ENCODE measurements around the gene LTBP1.
"Not testable (repeated sequence)": the region's sequence is repeated elsewhere in the genome, so short reads cannot be mapped to it uniquely, and the experiment has no call there.

The LTBP1 gene

GRCh38 chr2:33145459-33145858 is 198.7 kb downstream of the LTBP1 start:
- peak; percentile 39 for DNase-seq (ENCODE audit: low spot score)

GRCh38 chr2:33146102-33146501 is 199.3 kb downstream of the LTBP1 start:
- peak; percentile 24 for DNase-seq (ENCODE audit: low spot score)

- peak; percentile 51 for DNase-seq (ENCODE audit: low spot score)
Observed at GRCh38 chr2:33153008-33153407, 206.3 kb downstream of the LTBP1 start.

- peak; percentile 65 for DNase-seq (ENCODE audit: low spot score)
Observed at GRCh38 chr2:33158482-33159003, 211.8 kb downstream of the LTBP1 start.

- no peak for DNase-seq (ENCODE audit: low spot score)
Observed at GRCh38 chr2:33160191-33160590, 213.4 kb downstream of the LTBP1 start.

- peak; percentile 46 for DNase-seq (ENCODE audit: low spot score)
Observed at GRCh38 chr2:33166287-33166881, 219.6 kb downstream of the LTBP1 start.

GRCh38 chr2:33167622-33168245 is 221.0 kb downstream of the LTBP1 start:
- peak; percentile 27 for DNase-seq (ENCODE audit: low spot score)

GRCh38 chr2:33168425-33168824 is 221.7 kb downstream of the LTBP1 start:
- no peak for DNase-seq (ENCODE audit: low spot score)

- DNase-seq (ENCODE audit: low spot score): no peak
Observed at GRCh38 chr2:33168922-33169321, 222.2 kb downstream of the LTBP1 start.

- DNase-seq (ENCODE audit: low spot score): not testable (repeated sequence)
Observed at GRCh38 chr2:33170251-33170650, 223.5 kb downstream of the LTBP1 start.

GRCh38 chr2:33177627-33178026 is 230.9 kb downstream of the LTBP1 start:
- no peak for DNase-seq (ENCODE audit: low spot score)

GRCh38 chr2:33178209-33178608 is 231.5 kb downstream of the LTBP1 start:
- no peak for DNase-seq (ENCODE audit: low spot score)

- DNase-seq (ENCODE audit: low spot score): no peak
Observed at GRCh38 chr2:33180915-33181314, 234.2 kb downstream of the LTBP1 start.

GRCh38 chr2:33181466-33181865 is 234.7 kb downstream of the LTBP1 start:
- no peak for DNase-seq (ENCODE audit: low spot score)

- DNase-seq (ENCODE audit: low spot score): no peak
Observed at GRCh38 chr2:33184041-33184440, 237.3 kb downstream of the LTBP1 start.

GRCh38 chr2:33186937-33187336 is 240.2 kb downstream of the LTBP1 start:
- no peak for DNase-seq (ENCODE audit: low spot score)

GRCh38 chr2:33188799-33189198 is 242.0 kb downstream of the LTBP1 start:
- DNase-seq (ENCODE audit: low spot score): no peak

GRCh38 chr2:33190393-33190937 is 243.7 kb downstream of the LTBP1 start:
- DNase-seq (ENCODE audit: low spot score): no peak

GRCh38 chr2:33195891-33196290 is 249.1 kb downstream of the LTBP1 start:
- no peak for DNase-seq (ENCODE audit: low spot score)

- no peak for DNase-seq (ENCODE audit: low spot score)
Observed at GRCh38 chr2:33196700-33197099, 249.9 kb downstream of the LTBP1 start.

- DNase-seq (ENCODE audit: low spot score): no peak
Observed at GRCh38 chr2:33197198-33197938, 250.6 kb downstream of the LTBP1 start.

GRCh38 chr2:33202641-33203522 is 256.1 kb downstream of the LTBP1 start:
- no peak for DNase-seq (ENCODE audit: low spot score)

Measured in GM03348 (cell line).